Measurements from ENCODE around the gene USP2.

The USP2 gene

DNA sequence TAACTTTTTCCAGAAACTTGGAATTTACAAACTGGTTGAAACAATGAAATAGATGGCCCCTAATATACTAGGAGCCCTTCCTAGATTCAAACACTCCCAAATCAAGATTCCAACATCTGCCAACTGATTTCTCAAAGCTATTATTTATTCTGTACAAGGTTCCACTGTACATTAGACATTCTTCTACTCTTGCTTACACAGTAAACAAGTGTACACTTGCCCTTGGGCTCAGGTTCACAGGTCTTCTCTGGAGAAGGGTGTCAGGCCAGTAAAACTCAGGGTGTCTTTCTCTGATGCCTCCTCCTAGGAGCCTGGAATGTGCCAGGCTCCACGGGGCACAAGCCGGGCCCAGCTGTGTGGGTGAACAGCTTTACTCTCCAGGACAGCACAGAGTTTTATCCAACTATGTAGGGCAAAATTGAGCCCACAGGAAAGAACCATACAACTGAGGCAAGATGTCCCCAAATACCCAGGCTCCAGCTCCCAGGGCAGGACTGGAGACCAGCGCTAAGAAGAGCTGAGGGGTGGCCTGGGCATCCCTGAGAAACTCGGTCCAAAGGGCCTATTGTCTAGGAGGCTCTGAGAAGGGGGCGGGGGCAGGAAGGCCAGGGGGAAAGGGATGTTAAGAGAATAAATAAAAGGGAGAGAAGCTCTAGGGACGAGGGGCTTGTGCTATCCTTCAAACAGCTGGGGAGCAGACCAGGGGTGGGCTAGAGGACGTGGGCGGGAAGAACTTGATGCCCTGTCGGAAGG, 26.2 kb downstream of the USP2 start:
- H3K27me3 ChIP-seq (ENCODE audit: control insufficient read depth, insufficient read depth, low read length) = no peaks in the 10 kb centered on the region
- H3K9me3 ChIP-seq (ENCODE audit: control insufficient read depth, low read length) = no peaks in the 10 kb centered on the region
- no peak overlapping the region for H3K4me3 ChIP-seq (ENCODE audit: low read length)
- H3K4me1 ChIP-seq (ENCODE audit: control insufficient read depth, insufficient read depth, low read length) = peaks cover 8% of the 10 kb centered on the region
- no peaks in the 10 kb centered on the region for H3K36me3 ChIP-seq (ENCODE audit: control insufficient read depth, insufficient read depth, low read length)
- H3K9ac ChIP-seq (ENCODE audit: low read length) = no peak overlapping the region

GRCh38 chr11:119352857-119353260, 28.6 kb downstream of the USP2 start:
- Histone ChIP-seq H3K9ac (ENCODE audit: low read length) (no peak overlapping the region), H3K27me3 (ENCODE audit: control insufficient read depth, insufficient read depth, low read length) (no peaks in the 10 kb centered on the region), H3K4me3 (ENCODE audit: low read length) (no peak overlapping the region), H3K4me1 (ENCODE audit: control insufficient read depth, insufficient read depth, low read length) (peaks cover 8% of the 10 kb centered on the region), H3K9me3 (ENCODE audit: control insufficient read depth, low read length) (no peaks in the 10 kb centered on the region), H3K36me3 (ENCODE audit: control insufficient read depth, insufficient read depth, low read length) (no peaks in the 10 kb centered on the region)

DNA sequence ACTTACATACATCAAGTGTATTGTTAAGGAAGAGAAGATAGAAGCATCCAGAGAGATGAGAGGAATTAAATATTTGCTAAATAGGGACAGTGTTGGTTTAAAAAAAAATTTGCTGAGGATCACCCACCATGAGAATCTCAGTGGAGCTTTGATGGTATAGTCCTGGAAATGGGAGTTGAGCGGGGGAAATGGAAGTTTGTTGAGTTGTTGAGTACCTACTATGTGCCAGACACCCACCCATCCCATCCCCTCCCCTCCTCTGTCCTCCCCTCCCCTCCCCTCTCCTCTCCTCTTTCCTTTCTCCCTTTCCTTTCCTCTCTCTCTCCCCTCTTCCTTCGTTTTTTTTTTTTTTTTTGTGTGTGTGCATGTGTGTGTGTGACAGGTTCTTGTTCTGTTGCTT, 30.3 kb downstream of the USP2 start:
- Histone ChIP-seq H3K9me3 (ENCODE audit: control insufficient read depth, low read length) (no peaks in the 10 kb centered on the region), H3K4me1 (ENCODE audit: control insufficient read depth, insufficient read depth, low read length) (peaks cover 8% of the 10 kb centered on the region), H3K36me3 (ENCODE audit: control insufficient read depth, insufficient read depth, low read length) (no peaks in the 10 kb centered on the region), H3K27me3 (ENCODE audit: control insufficient read depth, insufficient read depth, low read length) (peaks cover 2% of the 10 kb centered on the region), H3K9ac (ENCODE audit: low read length) (no peak overlapping the region), H3K4me3 (ENCODE audit: low read length) (no peak overlapping the region)

DNA sequence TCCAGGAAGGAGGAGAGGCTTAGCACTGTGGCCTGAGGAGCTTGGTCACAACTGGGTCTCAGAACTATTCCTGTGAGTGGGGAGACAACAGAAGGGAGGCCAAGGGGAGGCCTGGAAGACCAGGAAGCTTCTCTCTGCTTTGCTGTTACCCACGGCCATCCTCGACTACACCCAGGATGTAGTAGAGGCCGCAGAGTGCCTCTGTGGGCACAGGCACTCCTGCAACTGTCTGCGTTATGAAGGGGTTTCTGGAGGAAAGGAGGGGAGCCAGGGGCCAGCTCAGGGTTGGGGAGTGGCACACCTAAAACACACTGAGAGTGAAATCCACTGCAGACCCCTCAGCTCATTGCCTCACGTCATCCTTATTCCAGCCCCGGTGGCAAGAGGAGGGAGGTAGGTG, 31.2 kb downstream of the USP2 start:
- Histone ChIP-seq H3K9ac (ENCODE audit: low read length) (no peak overlapping the region), H3K4me3 (ENCODE audit: low read length) (no peak overlapping the region), H3K4me1 (ENCODE audit: control insufficient read depth, insufficient read depth, low read length) (peaks cover 8% of the 10 kb centered on the region), H3K27me3 (ENCODE audit: control insufficient read depth, insufficient read depth, low read length) (peaks cover 7% of the 10 kb centered on the region), H3K36me3 (ENCODE audit: control insufficient read depth, insufficient read depth, low read length) (no peaks in the 10 kb centered on the region), H3K9me3 (ENCODE audit: control insufficient read depth, low read length) (no peaks in the 10 kb centered on the region)

DNA sequence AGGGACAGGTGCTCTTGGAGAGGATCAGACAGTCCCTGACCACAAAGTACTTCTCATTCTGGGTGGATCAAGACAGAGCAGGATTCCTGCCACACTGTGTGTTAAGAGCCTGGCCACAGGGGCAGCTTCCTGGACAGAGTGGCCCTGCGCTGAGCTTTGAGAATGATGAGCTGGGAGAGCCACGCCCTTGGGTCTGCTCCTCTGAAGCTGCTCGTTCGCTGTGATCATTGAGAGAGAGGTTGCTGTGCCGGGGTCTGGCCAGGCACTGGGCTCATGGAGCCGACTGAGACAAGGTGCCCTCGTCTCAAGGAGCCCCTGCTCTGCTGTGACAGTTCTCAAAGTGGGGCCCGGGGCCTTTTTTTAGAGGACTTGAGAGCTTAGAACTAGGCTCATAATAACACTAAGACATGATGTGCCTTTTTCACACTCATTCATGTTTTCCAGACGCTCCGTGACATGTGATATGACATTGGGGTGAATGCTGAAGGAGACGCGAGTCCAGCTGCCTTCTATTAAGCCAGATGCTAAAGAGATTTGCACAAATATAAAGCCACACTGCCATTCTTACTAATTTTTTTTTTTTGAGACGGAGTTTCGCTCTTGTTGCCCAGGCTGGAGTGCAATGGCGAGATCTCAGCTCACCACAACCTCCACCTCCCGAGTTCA, 33.4 kb downstream of the USP2 start:
- peaks cover 3% of the 10 kb centered on the region for H3K4me1 ChIP-seq (ENCODE audit: control insufficient read depth, insufficient read depth, low read length)
- H3K9me3 ChIP-seq (ENCODE audit: control insufficient read depth, low read length) = no peaks in the 10 kb centered on the region
- H3K4me3 ChIP-seq (ENCODE audit: low read length) = no peak overlapping the region
- peaks cover 9% of the 10 kb centered on the region for H3K27me3 ChIP-seq (ENCODE audit: control insufficient read depth, insufficient read depth, low read length)
- no peaks in the 10 kb centered on the region for H3K36me3 ChIP-seq (ENCODE audit: control insufficient read depth, insufficient read depth, low read length)
- no peak overlapping the region for H3K9ac ChIP-seq (ENCODE audit: low read length)

GRCh38 chr11:119347242-119347641, 34.2 kb downstream of the USP2 start:
- H3K4me1 ChIP-seq (ENCODE audit: control insufficient read depth, insufficient read depth, low read length) = no peaks in the 10 kb centered on the region
- H3K36me3 ChIP-seq (ENCODE audit: control insufficient read depth, insufficient read depth, low read length) = no peaks in the 10 kb centered on the region
- peaks cover 17% of the 10 kb centered on the region for H3K27me3 ChIP-seq (ENCODE audit: control insufficient read depth, insufficient read depth, low read length)
- no peak overlapping the region for H3K4me3 ChIP-seq (ENCODE audit: low read length)
- H3K9me3 ChIP-seq (ENCODE audit: control insufficient read depth, low read length) = no peaks in the 10 kb centered on the region
- H3K9ac ChIP-seq (ENCODE audit: low read length) = no peak overlapping the region

DNA sequence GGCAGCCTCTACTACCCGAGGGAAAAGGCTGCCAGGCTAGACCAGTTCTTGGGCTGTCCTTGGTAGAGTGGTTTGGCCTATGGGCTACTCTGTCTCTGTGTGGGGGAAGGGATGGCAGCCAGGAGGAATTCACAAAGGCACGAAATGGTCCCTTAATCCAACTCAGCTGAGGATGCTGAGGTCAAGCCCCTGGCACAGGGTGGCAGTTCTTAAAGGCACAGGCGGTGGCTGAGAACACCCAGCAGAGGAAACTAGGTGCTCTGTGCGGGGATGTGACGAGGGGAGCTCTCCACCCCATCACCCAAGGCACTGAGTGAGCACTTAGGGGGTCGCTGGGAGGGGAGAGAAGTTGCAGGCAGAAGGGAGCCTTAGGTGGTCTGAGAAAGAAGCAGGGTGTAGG, 34.9 kb downstream of the USP2 start, which contains the start of gene MFRP:
MFRP (minus strand) TSS at position 101 of the 400 bp plus-strand sequence. CDS start 192 bp downstream, outside the sequence.
- peaks cover under 1% of the 10 kb centered on the region for H3K4me1 ChIP-seq (ENCODE audit: control insufficient read depth, insufficient read depth, low read length)
- no peak within 1 kb of the TSS for H3K9ac ChIP-seq (ENCODE audit: low read length)
- H3K4me3 ChIP-seq (ENCODE audit: low read length) = no peak within 1 kb of the TSS
- H3K36me3 ChIP-seq (ENCODE audit: control insufficient read depth, insufficient read depth, low read length) = no peaks in the 10 kb centered on the region
- H3K27me3 ChIP-seq (ENCODE audit: control insufficient read depth, insufficient read depth, low read length) = peaks cover 23% of the 10 kb centered on the region
- no peaks in the 10 kb centered on the region for H3K9me3 ChIP-seq (ENCODE audit: control insufficient read depth, low read length)

DNA sequence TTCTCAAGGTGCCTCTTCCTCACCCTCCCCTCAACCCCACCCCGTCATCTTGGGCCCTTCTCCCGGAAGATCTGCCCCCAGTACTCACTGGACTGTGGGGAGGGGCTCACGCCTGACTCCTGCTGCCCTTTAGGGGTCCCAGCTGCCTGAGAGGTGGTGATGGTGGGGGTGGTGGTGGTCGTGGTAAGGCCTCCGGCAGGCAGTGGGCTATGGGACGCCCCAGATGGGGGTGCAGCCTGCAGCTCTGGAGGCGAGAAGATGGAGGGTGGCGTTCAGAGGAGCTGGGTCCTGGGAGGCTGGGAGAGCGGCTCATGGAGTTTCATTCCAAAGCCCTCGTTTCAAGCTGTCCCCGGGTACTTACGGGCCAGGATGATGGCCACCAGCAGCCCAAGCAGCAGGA, 35.8 kb downstream of the USP2 start:
- Histone ChIP-seq H3K36me3 (ENCODE audit: control insufficient read depth, insufficient read depth, low read length) (no peaks in the 10 kb centered on the region), H3K4me3 (ENCODE audit: low read length) (no peak overlapping the region), H3K4me1 (ENCODE audit: control insufficient read depth, insufficient read depth, low read length) (peaks cover 9% of the 10 kb centered on the region), H3K27me3 (ENCODE audit: control insufficient read depth, insufficient read depth, low read length) (peaks cover 32% of the 10 kb centered on the region), H3K9me3 (ENCODE audit: control insufficient read depth, low read length) (no peaks in the 10 kb centered on the region), H3K9ac (ENCODE audit: low read length) (no peak overlapping the region)

- Histone ChIP-seq H3K9ac (ENCODE audit: low read length) (no peak overlapping the region), H3K4me3 (ENCODE audit: low read length) (no peak overlapping the region), H3K27me3 (ENCODE audit: control insufficient read depth, insufficient read depth, low read length) (peaks cover 45% of the 10 kb centered on the region), H3K36me3 (ENCODE audit: control insufficient read depth, insufficient read depth, low read length) (no peaks in the 10 kb centered on the region), H3K9me3 (ENCODE audit: control insufficient read depth, low read length) (no peaks in the 10 kb centered on the region), H3K4me1 (ENCODE audit: control insufficient read depth, insufficient read depth, low read length) (peaks cover 22% of the 10 kb centered on the region)
These were observed 37.0 kb downstream of the USP2 start for GRCh38 chr11:119344291-119345010.

DNA sequence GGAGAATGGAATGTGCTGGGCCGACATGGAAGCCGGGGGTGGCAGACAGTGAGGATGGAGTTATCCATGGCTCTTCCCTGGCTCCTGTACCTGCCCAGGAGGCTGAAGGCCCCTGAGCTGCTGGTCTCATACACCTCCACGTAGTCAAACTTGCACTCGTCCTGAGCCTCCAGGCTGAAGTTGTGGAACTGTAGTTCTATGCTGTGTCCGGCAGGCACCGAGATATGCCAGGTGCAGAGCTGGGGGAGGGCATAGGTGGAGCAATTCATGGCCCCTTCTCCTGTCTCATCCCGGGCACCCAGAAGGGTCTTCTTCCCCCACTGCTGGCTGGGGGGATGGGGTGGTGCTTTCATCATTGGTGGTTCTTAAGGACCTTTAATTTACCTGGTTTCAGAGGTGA, 37.8 kb downstream of the USP2 start:
- Histone ChIP-seq H3K4me1 (ENCODE audit: control insufficient read depth, insufficient read depth, low read length) (peaks cover 23% of the 10 kb centered on the region), H3K27me3 (ENCODE audit: control insufficient read depth, insufficient read depth, low read length) (peaks cover 52% of the 10 kb centered on the region), H3K9ac (ENCODE audit: low read length) (no peak overlapping the region)

DNA sequence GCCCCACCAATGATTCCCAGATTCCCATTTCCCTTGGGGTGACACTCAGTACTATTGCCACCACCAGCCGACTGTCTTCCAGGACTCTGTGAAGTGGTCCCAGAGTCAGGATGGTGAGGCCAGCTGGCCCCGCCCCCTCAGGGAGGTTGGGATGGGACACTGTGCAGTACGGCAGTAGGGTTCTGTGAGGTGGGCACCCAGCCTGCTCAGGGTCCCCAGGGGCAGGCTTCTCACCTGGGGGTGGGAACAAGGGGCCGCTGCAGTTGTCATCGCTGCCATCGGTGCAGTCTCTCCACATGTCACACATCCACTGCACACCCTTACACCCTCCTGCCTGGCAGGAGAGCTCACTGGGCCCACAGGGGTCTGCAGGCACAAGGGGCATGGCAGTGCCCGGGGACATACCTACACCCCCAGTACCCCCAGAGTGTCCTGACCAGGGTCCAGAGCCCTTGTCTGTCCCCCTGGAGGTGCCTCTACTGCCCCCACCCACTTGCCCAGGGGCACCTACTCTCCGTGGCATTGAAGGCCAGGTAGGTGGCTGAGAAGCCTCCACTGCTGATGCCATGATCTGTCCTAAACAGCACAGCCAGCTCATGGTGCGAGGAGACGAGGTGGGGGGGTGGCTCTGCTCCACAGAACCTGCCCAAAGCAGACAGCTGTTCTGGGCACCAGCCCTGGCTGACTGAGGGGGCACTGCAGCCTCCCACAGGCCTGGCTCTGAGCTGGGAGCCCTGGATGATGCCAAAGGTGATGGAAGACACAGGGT, 38.9 kb downstream of the USP2 start:
- H3K27me3 ChIP-seq (ENCODE audit: control insufficient read depth, insufficient read depth, low read length) = peaks cover 56% of the 10 kb centered on the region

More for the DNA sequence above, 37.8 kb downstream of the USP2 start:
- Histone ChIP-seq H3K36me3 (ENCODE audit: control insufficient read depth, insufficient read depth, low read length) (no peaks in the 10 kb centered on the region), H3K4me3 (ENCODE audit: low read length) (no peak overlapping the region), H3K9me3 (ENCODE audit: control insufficient read depth, low read length) (no peaks in the 10 kb centered on the region)

More for the DNA sequence above, 38.9 kb downstream of the USP2 start:
- Histone ChIP-seq H3K9ac (ENCODE audit: low read length) (no peak overlapping the region), H3K4me3 (ENCODE audit: low read length) (no peak overlapping the region), H3K36me3 (ENCODE audit: control insufficient read depth, insufficient read depth, low read length) (no peaks in the 10 kb centered on the region), H3K4me1 (ENCODE audit: control insufficient read depth, insufficient read depth, low read length) (peaks cover 30% of the 10 kb centered on the region), H3K9me3 (ENCODE audit: control insufficient read depth, low read length) (no peaks in the 10 kb centered on the region)
